HCT116 (cell line): ENCODE results near the gene NXPH1.

Source experiments
- ATF3 ChIP-seq: IDR thresholded peaks from 2 replicates; pipeline ENCODE4 v1.6.1; 2012
- CTCF ChIP-seq, 3 experiments: fragments of 200-600 bp in 1 of 3; sonication (generic) in 1 of 3; IDR thresholded peaks in 2 of 3; conservative IDR thresholded peaks in 1 of 3; 2 replicates each; pipeline ENCODE4 v1.5.1; 2012 to 2017; ENCODE audit warnings: low read depth in 2 of 3, low read length in 2 of 3, antibody characterized with exemption in 1 of 3, borderline replicate concordance in 1 of 3, control low read depth in 1 of 3, mild to moderate bottlenecking in 1 of 3, mixed read lengths in 1 of 3, mixed run types in 1 of 3, moderate library complexity in 1 of 3; ENCODE audit not compliant: insufficient read depth in 1 of 3
- EZH2phosphoT487 ChIP-seq: fragments of 200-600 bp; IDR thresholded peaks from 2 replicates; pipeline ENCODE4 v1.6.1; 2018; ENCODE audit warnings: antibody characterized with exemption, borderline replicate concordance
- MAX ChIP-seq: IDR thresholded peaks from 2 replicates; pipeline ENCODE4 v1.6.1; 2012
- POLR2A ChIP-seq: IDR thresholded peaks from 2 replicates; pipeline ENCODE4 v1.7.0; 2011; ENCODE audit warnings: borderline replicate concordance; ENCODE audit not compliant: insufficient read depth, insufficient read length; ENCODE audit errors: extremely low read depth
- POLR2AphosphoS5 ChIP-seq: IDR thresholded peaks from 2 replicates; pipeline ENCODE4 v1.6.1; 2011; ENCODE audit warnings: mild to moderate bottlenecking, low read depth, low read length, moderate library complexity
- TCF7L2 ChIP-seq: IDR thresholded peaks from 2 replicates; pipeline ENCODE4 v1.7.0; 2011; ENCODE audit warnings: borderline replicate concordance, inconsistent platforms; ENCODE audit not compliant: insufficient read depth, insufficient read length; ENCODE audit errors: extremely low read depth
- ZFX ChIP-seq: fragments of 450-650 bp; IDR thresholded peaks from 2 replicates; pipeline ENCODE4 v1.6.1; 2017
- ZNF274 ChIP-seq: fragments of 200-500 bp; sonication (Bioruptor generic); IDR thresholded peaks from 2 replicates; pipeline ENCODE4 v1.6.1; 2014; ENCODE audit warnings: mild to moderate bottlenecking, low read depth, low read length, inconsistent platforms

- TF ChIP-seq CTCF (IDR thresholded peaks at IDR 0.05 in 2 of 3, conservative IDR thresholded peaks at IDR 0.05 in 1 of 3; ENCODE audit: borderline replicate concordance in 1 of 3, insufficient read depth in 1 of 3, low read depth in 2 of 3, low read length in 2 of 3) = no peak
- TF ChIP-seq POLR2AphosphoS5 = no peak
- TF ChIP-seq POLR2A = no peak
- TF ChIP-seq ZNF274 = no peak
- TF ChIP-seq MAX = no peak
- no peak for TF ChIP-seq EZH2phosphoT487
- no peak for TF ChIP-seq ZFX
- no peak for TF ChIP-seq TCF7L2
- no peak for TF ChIP-seq ATF3
These were observed 127.1 kb downstream of the NXPH1 start for GRCh38 chr7:8560501-8560900.
